ENCODE results near the gene IFNG-AS1. TPM values are rescaled to one million over a fixed set of nuclear protein-coding genes. Genes with fewer than 3 reads are reported as not detected.

The IFNG-AS1 gene
- total RNA-seq, 2 experiments from 2014 or later = 0.35 TPM; not detected in 1

GRCh38 chr12:68067762-68068376 is 78.6 kb downstream of the IFNG-AS1 start:
- no peak overlapping the region for H3K4me3 Mint-ChIP-seq
- ATAC-seq (no peak), DNase-seq (no peak)
- H3K4me1 Mint-ChIP-seq = no peaks in the 10 kb centered on the region
- intact Hi-C loops (cut with DNase I, micrococcal nuclease) = no loop called here
- no peaks in the 10 kb centered on the region for H3K27me3 Mint-ChIP-seq
- H3K27ac Mint-ChIP-seq = no peak overlapping the region
- CTCF ChIA-PET = interaction anchor here (0.6 to 2.0 kb wide), 9 partner anchors 11 to 1573 kb away, joined by 3 to 7 read pairs (median 4); partner anchors contain the start of gene IFNG
- POLR2A ChIA-PET = no interaction called here
- H3K36me3 Mint-ChIP-seq (ENCODE audit: low read depth) = peaks cover 5% of the 10 kb centered on the region
- H3K9me3 Mint-ChIP-seq (ENCODE audit: low read depth) = peaks cover 12% of the 10 kb centered on the region

- Mint-ChIP-seq H3K36me3 (ENCODE audit: low read depth) (peaks cover 5% of the 10 kb centered on the region), H3K27me3 (no peaks in the 10 kb centered on the region), H3K27ac (no peak overlapping the region), H3K9me3 (ENCODE audit: low read depth) (peaks cover 12% of the 10 kb centered on the region), H3K4me1 (no peaks in the 10 kb centered on the region), H3K4me3 (no peak overlapping the region)
- intact Hi-C loops (cut with DNase I, micrococcal nuclease) = no loop called here
- POLR2A ChIA-PET = no interaction called here
- DNase-seq = no peak
- CTCF ChIA-PET = interaction anchor here (0.6 to 1.5 kb wide), 7 partner anchors 10 to 436 kb away, joined by 3 to 5 read pairs (median 3); no protein-coding TSS in a partner anchor
- ATAC-seq = no peak
Measured at GRCh38 chr12:68069275-68069674, 80.0 kb downstream of the IFNG-AS1 start.

Other genes with a start within 250 kb of the IFNG-AS1 start
- gene IFNG, start 170.3 kb downstream of the IFNG-AS1 start, total RNA-seq = 100 to 1,000 TPM; 193 to 225 TPM
- gene IL26, start 236.4 kb downstream of the IFNG-AS1 start, total RNA-seq = 1 to 10 TPM in 1 of 2 experiments, under 1 TPM in 1; 0.56 to 1.1 TPM

Data from activated CD4-positive, alpha-beta T cell treated with anti-CD3 and anti-CD28 coated beads for 36 hours (primary cell).